ENCODE measurements around the gene ABR. TPM values are rescaled to one million over a fixed set of nuclear protein-coding genes. Genes with fewer than 3 reads are reported as not detected.

ABR gene
- total and polyA plus RNA-seq, 8 donors: 59.0 to 187 (median 80.5) TPM

DNA sequence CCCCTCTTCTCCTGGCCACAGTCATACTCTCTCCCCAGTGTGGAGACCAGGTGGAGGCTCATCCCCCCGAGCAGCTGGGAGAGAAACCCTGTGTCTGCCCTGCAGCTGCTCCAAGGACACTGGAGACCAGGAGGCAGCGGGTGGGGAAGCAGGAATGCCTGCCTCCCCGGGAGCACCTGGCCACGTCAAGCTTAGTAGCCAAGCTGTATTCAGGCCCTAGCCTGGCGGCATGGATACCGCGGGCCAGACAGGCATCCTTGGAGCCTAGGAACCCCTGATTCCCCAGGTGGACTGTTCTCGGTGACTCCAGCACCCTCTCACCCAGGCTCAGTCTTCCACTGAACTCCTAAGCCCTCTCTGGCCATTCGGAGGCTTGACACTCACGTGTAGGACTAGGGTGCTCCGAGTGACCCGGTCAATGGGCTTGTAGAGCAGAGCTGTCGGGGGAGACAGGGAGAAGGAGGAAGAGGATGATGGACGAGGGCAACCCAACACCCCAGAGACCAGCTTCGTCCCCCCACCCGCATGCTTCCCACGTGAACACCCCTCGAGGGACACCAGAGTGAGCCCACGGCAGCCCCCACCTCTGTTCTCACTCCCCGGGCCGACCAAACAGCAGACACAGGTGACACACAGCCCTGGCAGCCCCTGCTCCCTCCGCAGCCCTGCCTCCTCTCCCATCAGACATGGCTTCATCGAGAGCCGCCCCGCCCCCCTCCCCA, 106.4 kb downstream of the ABR start:
- Histone ChIP-seq H3K27me3 (no peaks in the 10 kb centered on the region), H3K27ac (no peak overlapping the region), H3K4me1 (no peaks in the 10 kb centered on the region), H3K4me3 (no peak overlapping the region), H3K36me3 (peaks cover 4 to 95% of the 10 kb centered on the region in 2 donors), H3K9me3 (no peaks in the 10 kb centered on the region)
- no peak for ATAC-seq
- TF ChIP-seq, protein P1, sequence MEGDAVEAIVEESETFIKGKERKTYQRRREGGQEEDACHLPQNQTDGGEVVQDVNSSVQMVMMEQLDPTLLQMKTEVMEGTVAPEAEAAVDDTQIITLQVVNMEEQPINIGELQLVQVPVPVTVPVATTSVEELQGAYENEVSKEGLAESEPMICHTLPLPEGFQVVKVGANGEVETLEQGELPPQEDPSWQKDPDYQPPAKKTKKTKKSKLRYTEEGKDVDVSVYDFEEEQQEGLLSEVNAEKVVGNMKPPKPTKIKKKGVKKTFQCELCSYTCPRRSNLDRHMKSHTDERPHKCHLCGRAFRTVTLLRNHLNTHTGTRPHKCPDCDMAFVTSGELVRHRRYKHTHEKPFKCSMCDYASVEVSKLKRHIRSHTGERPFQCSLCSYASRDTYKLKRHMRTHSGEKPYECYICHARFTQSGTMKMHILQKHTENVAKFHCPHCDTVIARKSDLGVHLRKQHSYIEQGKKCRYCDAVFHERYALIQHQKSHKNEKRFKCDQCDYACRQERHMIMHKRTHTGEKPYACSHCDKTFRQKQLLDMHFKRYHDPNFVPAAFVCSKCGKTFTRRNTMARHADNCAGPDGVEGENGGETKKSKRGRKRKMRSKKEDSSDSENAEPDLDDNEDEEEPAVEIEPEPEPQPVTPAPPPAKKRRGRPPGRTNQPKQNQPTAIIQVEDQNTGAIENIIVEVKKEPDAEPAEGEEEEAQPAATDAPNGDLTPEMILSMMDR (IDR thresholded peaks at IDR 0.05): no peak
- intact Hi-C loops (cut with DNase I): no loop called here
- peak in 1 of 4 donors; percentile 63 for DNase-seq

DNA sequence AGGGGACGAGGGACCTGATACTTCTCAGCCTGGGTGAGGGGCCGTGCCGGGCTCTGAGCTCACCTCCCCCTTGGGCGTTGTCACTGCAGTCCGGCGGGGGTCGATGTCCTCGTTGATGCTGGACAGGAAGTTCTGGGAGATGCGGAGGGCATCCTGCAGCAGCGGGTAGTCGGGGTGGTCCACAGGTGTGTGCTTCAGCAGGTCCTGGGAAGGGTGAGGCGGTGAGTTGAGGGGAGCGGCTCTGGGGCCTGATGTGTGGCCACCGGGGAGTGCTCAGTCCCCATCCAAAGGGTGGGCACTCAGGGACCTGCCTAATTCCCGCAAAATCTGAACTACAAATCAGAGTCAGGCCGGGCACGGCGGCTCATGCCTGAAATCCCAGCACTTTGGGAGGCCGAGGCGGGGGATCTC, 107.2 kb downstream of the ABR start:
- DNase-seq (peak in 1 of 4 donors; percentile 67), ATAC-seq (no peak)
- H3K36me3 ChIP-seq: peaks cover 4 to 95% of the 10 kb centered on the region in 2 donors
- H3K4me1 ChIP-seq: no peaks in the 10 kb centered on the region
- no peaks in the 10 kb centered on the region for H3K27me3 ChIP-seq
- H3K9me3 ChIP-seq: no peaks in the 10 kb centered on the region
- H3K4me3 ChIP-seq: no peak overlapping the region
- intact Hi-C loops (cut with DNase I): no loop called here
- no peak overlapping the region for H3K27ac ChIP-seq
- TF ChIP-seq, protein P1 (IDR thresholded peaks at IDR 0.05): no peak

DNA sequence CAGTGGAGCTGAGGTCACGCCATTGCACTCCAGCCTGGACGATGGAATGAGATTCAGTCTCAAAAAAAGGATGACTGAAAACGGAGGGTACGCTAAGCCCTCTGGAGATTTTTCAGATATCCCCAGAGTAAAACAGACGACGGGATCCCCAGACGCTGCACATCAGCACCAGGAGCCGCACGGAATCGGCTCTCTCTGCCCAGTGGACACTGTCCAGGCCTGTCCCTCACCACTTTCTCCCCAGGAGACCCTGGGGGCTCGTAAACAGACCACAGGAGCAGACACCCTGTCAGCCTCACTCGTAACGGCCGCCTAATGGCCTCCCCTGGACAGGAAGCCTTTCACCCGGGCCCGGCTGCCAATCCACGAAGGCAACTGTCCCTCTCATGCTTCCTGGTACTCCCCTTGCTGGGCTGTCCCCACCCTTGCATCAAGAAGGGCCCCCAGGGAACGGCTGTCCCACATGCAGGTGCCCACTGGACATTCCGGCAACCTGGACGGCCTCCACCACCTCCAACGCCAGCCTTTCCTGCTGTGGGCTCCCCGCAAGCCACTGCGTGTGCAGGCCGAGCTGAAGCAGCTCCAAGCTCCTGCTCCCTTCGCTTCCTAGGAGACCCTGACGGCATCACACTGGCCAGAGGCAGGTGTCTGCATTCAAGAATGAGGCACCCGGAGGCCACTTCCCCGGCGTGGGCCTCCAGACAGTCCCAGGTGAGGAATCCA, 108.5 kb downstream of the ABR start:
- peak in 1 of 4 donors; percentile 45 for DNase-seq
- no peak overlapping the region for H3K27ac ChIP-seq
- H3K36me3 ChIP-seq: peaks cover 4 to 95% of the 10 kb centered on the region in 2 donors
- TF ChIP-seq, protein P1 (IDR thresholded peaks at IDR 0.05): no peak
- intact Hi-C loops (cut with DNase I): no loop called here
- no peaks in the 10 kb centered on the region for H3K27me3 ChIP-seq
- no peaks in the 10 kb centered on the region for H3K9me3 ChIP-seq
- no peak overlapping the region for H3K4me3 ChIP-seq
- H3K4me1 ChIP-seq: no peaks in the 10 kb centered on the region
- ATAC-seq: no peak

DNA sequence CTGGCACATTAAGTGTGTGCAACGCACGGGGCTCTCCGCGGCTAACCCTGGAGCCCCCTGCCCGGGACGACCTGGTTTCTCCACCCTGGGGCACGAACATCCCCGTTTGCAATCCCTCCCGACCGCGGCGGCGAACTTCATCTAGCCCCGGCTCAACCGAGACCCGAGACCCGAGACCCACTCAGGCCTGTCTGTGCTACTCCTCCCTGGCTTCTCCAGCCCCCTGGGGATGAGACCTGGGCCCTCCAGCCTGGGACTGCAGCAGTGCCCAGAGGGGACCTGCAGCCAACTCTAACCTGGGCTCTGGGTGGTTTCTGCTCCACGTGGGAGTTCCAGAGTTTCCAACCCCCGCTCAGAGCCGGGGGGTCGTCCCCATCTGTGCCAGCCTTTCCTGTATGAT, 109.4 kb downstream of the ABR start:
- no peak overlapping the region for H3K27ac ChIP-seq
- no peaks in the 10 kb centered on the region for H3K27me3 ChIP-seq
- TF ChIP-seq, protein P1 (IDR thresholded peaks at IDR 0.05): no peak
- peak in 1 of 4 donors; percentile 71 for DNase-seq
- no peaks in the 10 kb centered on the region for H3K4me1 ChIP-seq
- no peaks in the 10 kb centered on the region for H3K9me3 ChIP-seq
- peaks cover 4 to 95% of the 10 kb centered on the region in 2 donors for H3K36me3 ChIP-seq
- H3K4me3 ChIP-seq: no peak overlapping the region
- ATAC-seq: no peak
- intact Hi-C loops (cut with DNase I): no loop called here

DNA sequence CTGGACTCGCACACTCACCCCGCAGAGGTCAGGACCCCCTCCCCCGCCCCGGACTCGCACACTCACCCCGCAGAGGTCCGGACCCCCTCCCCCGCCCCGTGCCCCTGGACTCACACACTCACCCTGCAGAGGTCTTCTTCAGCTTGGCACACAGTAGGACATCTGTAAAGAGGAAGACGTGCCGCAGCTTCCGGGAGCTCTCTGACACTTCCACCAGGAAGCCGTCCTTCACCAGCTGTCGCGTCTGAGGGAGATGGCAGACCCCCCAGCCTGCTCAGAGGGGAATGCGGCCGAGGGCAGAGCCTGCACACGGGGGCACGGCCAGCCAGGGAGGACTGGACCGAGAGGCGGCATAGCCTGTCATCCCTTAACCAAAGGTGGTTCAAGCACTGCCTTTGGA, 109.9 kb downstream of the ABR start:
- peaks cover 4 to 91% of the 10 kb centered on the region in 2 donors for H3K36me3 ChIP-seq
- no peak overlapping the region for H3K4me3 ChIP-seq
- no peaks in the 10 kb centered on the region for H3K4me1 ChIP-seq
- TF ChIP-seq, protein P1 (IDR thresholded peaks at IDR 0.05): no peak
- DNase-seq: peak in 1 of 4 donors; percentile 44
- ATAC-seq: no peak
- no peak overlapping the region for H3K27ac ChIP-seq
- no peaks in the 10 kb centered on the region for H3K27me3 ChIP-seq
- no peaks in the 10 kb centered on the region for H3K9me3 ChIP-seq
- intact Hi-C loops (cut with DNase I): no loop called here
